ENCODE measurements around the gene ORMDL1. TPM values are rescaled to one million over a fixed set of nuclear protein-coding genes. Genes with fewer than 3 reads are reported as not detected.

The ORMDL1 gene
- total RNA-seq, 1 donor from 2014 or later, result 19.4 TPM

Other genes starting within 250 kb of the ORMDL1 start
- 48.2 TPM for gene SLC40A1, start 203.6 kb downstream of the ORMDL1 start, total RNA-seq
- gene ASNSD1, start 122.9 kb downstream of the ORMDL1 start, total RNA-seq, result 37.9 TPM
- 8.1 TPM for gene ANKAR, start 109.7 kb downstream of the ORMDL1 start, total RNA-seq
- 9.4 TPM for gene OSGEPL1, start 21.5 kb downstream of the ORMDL1 start, total RNA-seq
- gene PMS1, start 111 bp upstream of the ORMDL1 start, total RNA-seq, result 13.5 TPM